HepG2 (cell line): ENCODE measurements around the gene HNRNPF. TPM values are rescaled to one million over a fixed set of nuclear protein-coding genes. Genes with fewer than 3 reads are reported as not detected.

Source experiments
- ATAC-seq: fragments of 200-7000 bp; cut with Tn5 transposase; 3 replicates; pipeline ENCODE4 v1.9.1; 2020; ENCODE audit warnings: mild to moderate bottlenecking, moderate library complexity
- BruUV-seq: library from RNA; stranded (reverse); fragments of 400-500 nt; replicated peaks from 2 replicates; lab custom pipeline; 2021; lab: Mats Ljungman, UMichigan
- CTCF ChIA-PET: fragments of 300-600 bp; formaldehyde crosslinking; extraction: SDS; loops from one replicate; lab custom pipeline; 2021; ENCODE audit warnings: low total read pairs, inconsistent platforms, low intra/inter-chr PET ratio; lab: Yijun Ruan, JAX
- POLR2A ChIA-PET: fragments of 350-600 bp; sonication (Branson Sonifier 250); formaldehyde crosslinking; loops from one replicate; lab custom pipeline; 2020; ENCODE audit warnings: antibody characterized with exemption, inconsistent platforms; lab: Yijun Ruan, JAX
- DNase-seq: peaks from one replicate; pipeline ENCODE4 v3.0.0-alpha.2; 2015; ENCODE audit warnings: low spot score
- FAIRE-seq: peaks from 3 replicates; lab custom pipeline; 2011; peaks lifted over from hg19 to GRCh38; lab: Jason Lieb, UNC
- H2AFZ ChIP-seq: one replicate; pipeline ENCODE4 v1.6.1; 2011; ENCODE audit warnings: low read length, inconsistent platforms
- H3K27ac ChIP-seq: fragments of 300-600 bp; 3 replicates; pipeline ENCODE4 v1.8.0; 2011; ENCODE audit warnings: mixed run types, mild to moderate bottlenecking, mixed read lengths, low read length, inconsistent platforms; ENCODE audit not compliant: insufficient read depth; ENCODE audit errors: extremely low read length
- H3K27me3 ChIP-seq, 2 experiments: fragments of 200-600 bp in 1 of 2; 2 replicates in 1 of 2; 3 replicates in 1 of 2; pipeline versions ENCODE4 v1.6.0 to v1.8.0; 2011; ENCODE audit warnings: low read length in 2 of 2, mild to moderate bottlenecking in 2 of 2, moderate library complexity in 2 of 2, inconsistent platforms in 1 of 2; ENCODE audit not compliant: insufficient read depth in 2 of 2, control insufficient read depth in 1 of 2
- H3K36me3 ChIP-seq, 2 experiments: fragments of 200-600 bp in 1 of 2; replicated peaks in 1 of 2; 2 replicates in 1 of 2; 3 replicates in 1 of 2; pipeline versions ENCODE4 v1.5.1 to v1.8.0; 2011; ENCODE audit warnings: low read length in 2 of 2, inconsistent platforms in 1 of 2; ENCODE audit not compliant: insufficient read depth in 2 of 2, control insufficient read depth in 1 of 2
- H3K4me1 ChIP-seq: 2 replicates; pipeline ENCODE4 v1.5.1; 2012; ENCODE audit warnings: low read length, inconsistent platforms; ENCODE audit not compliant: insufficient read depth
- H3K4me2 ChIP-seq: 2 replicates; pipeline ENCODE4 v1.6.0; 2011; ENCODE audit warnings: low read depth, low read length, inconsistent platforms
- H3K4me3 ChIP-seq, 3 experiments: fragments of 200-600 bp in 1 of 3; sonication (generic), shearing (Covaris generic) in 1 of 3; replicated peaks in 1 of 3; 2 replicates each; pipeline ENCODE4 v1.5.1; 2011 to 2016; ENCODE audit warnings: low read length in 3 of 3, inconsistent platforms in 2 of 3, low read depth in 2 of 3, mild to moderate bottlenecking in 2 of 3, control low read depth in 1 of 3, mixed read lengths in 1 of 3; ENCODE audit not compliant: insufficient read depth in 1 of 3
- H3K79me2 ChIP-seq: one replicate; pipeline ENCODE4 v1.6.1; 2011; ENCODE audit warnings: low read length, inconsistent platforms; ENCODE audit not compliant: insufficient read depth
- H3K9ac ChIP-seq: 2 replicates; pipeline ENCODE4 v1.6.0; 2011; ENCODE audit warnings: mild to moderate bottlenecking, low read depth, low read length, inconsistent platforms; ENCODE audit not compliant: insufficient read depth
- H3K9me3 ChIP-seq: 2 replicates; pipeline ENCODE4 v1.5.1; 2012; ENCODE audit warnings: mild to moderate bottlenecking, low read length
- H4K20me1 ChIP-seq: 2 replicates; pipeline ENCODE4 v1.6.0; 2011; ENCODE audit warnings: inconsistent platforms, mild to moderate bottlenecking, low read length, moderate library complexity; ENCODE audit not compliant: insufficient read depth
- CBX1 ChIP-seq: IDR thresholded peaks from one replicate; pipeline ENCODE4 v1.6.1; 2016; ENCODE audit warnings: antibody characterized with exemption, low read depth
- CEBPB ChIP-seq: IDR thresholded peaks from 2 replicates; pipeline ENCODE4 v1.6.1; 2011; ENCODE audit warnings: low read depth, low read length, improper control_type of control experiment, borderline replicate concordance
- DR1 ChIP-seq: sonication (generic); formaldehyde crosslinking; IDR thresholded peaks from 2 replicates; pipeline ENCODE4 v1.8.0; 2021; ENCODE audit warnings: mild to moderate bottlenecking, missing genetic modification reagents, inconsistent platforms
- ELF1 ChIP-seq: sonication (generic); formaldehyde crosslinking; IDR thresholded peaks from 2 replicates; pipeline ENCODE4 v1.4.0; 2020; ENCODE audit warnings: missing genetic modification reagents
- FOXK2 ChIP-seq: fragments of 450-650 bp; IDR thresholded peaks from 2 replicates; pipeline ENCODE4 v1.6.1; 2016
- HIVEP1 ChIP-seq: sonication (generic); formaldehyde crosslinking; IDR thresholded peaks from 2 replicates; pipeline ENCODE4 v1.4.0; 2020; ENCODE audit warnings: mild to moderate bottlenecking, missing genetic modification reagents
- HMG20A ChIP-seq: IDR thresholded peaks from 2 replicates; pipeline ENCODE4 v1.6.1; 2016; ENCODE audit warnings: borderline replicate concordance
- JDP2 ChIP-seq: sonication (generic); formaldehyde crosslinking; IDR thresholded peaks from 2 replicates; pipeline ENCODE4 v1.8.1; 2022; ENCODE audit warnings: missing genetic modification reagents, borderline replicate concordance
- MED1 ChIP-seq: sonication (generic); formaldehyde crosslinking; IDR thresholded peaks from 2 replicates; pipeline ENCODE4 v1.4.0; 2020; ENCODE audit warnings: missing genetic modification reagents
- NFATC3 ChIP-seq: sonication (generic); formaldehyde crosslinking; IDR thresholded peaks from 2 replicates; pipeline ENCODE4 v1.5.1; 2020; ENCODE audit warnings: mild to moderate bottlenecking, missing genetic modification reagents
- PAX8 ChIP-seq: sonication (generic); formaldehyde crosslinking; IDR thresholded peaks from 2 replicates; pipeline ENCODE4 v1.8.0; 2022; ENCODE audit warnings: mild to moderate bottlenecking, missing genetic modification reagents, borderline replicate concordance
- SAFB2 ChIP-seq: sonication (generic); formaldehyde crosslinking; IDR thresholded peaks from 2 replicates; pipeline ENCODE4 v1.5.1; 2020; ENCODE audit warnings: missing genetic modification reagents, low read depth, mild to moderate bottlenecking, borderline replicate concordance
- SALL1 ChIP-seq: sonication (generic); formaldehyde crosslinking; IDR thresholded peaks from 2 replicates; pipeline ENCODE4 v1.8.0; 2022; ENCODE audit warnings: mild to moderate bottlenecking, missing genetic modification reagents
- SATB2 ChIP-seq: sonication (generic); formaldehyde crosslinking; IDR thresholded peaks from 2 replicates; pipeline ENCODE4 v1.5.0; 2020; ENCODE audit warnings: missing genetic modification reagents
- SMAD3 ChIP-seq: sonication (generic); formaldehyde crosslinking; IDR thresholded peaks from 2 replicates; pipeline ENCODE4 v1.4.0; 2020; ENCODE audit warnings: missing genetic modification reagents
- TAF1 ChIP-seq: sonication (generic); formaldehyde crosslinking; IDR thresholded peaks from 2 replicates; pipeline ENCODE4 v1.4.0; 2020; ENCODE audit warnings: missing genetic modification reagents
- ZMYM2 ChIP-seq: sonication (generic); formaldehyde crosslinking; IDR thresholded peaks from 2 replicates; pipeline ENCODE4 v1.8.0; 2022; ENCODE audit warnings: mild to moderate bottlenecking, missing genetic modification reagents
- ZNF335 ChIP-seq: sonication (generic); formaldehyde crosslinking; IDR thresholded peaks from 2 replicates; pipeline ENCODE4 v1.4.0; 2020; ENCODE audit warnings: missing genetic modification reagents
- ZNF33A ChIP-seq: sonication (generic); formaldehyde crosslinking; IDR thresholded peaks from 2 replicates; pipeline ENCODE4 v1.5.1; 2020; ENCODE audit warnings: missing genetic modification reagents, mild to moderate bottlenecking, moderate library complexity, borderline replicate concordance
- ZNF501 ChIP-seq: sonication (generic); formaldehyde crosslinking; IDR thresholded peaks from 2 replicates; pipeline ENCODE4 v1.5.1; 2020; ENCODE audit warnings: mild to moderate bottlenecking, moderate library complexity, missing genetic modification reagents
- ZNF552 ChIP-seq: sonication (generic); formaldehyde crosslinking; IDR thresholded peaks from 2 replicates; pipeline ENCODE4 v1.9.0; 2022; ENCODE audit warnings: missing genetic modification reagents, mild to moderate bottlenecking, borderline replicate concordance
- ZNF556 ChIP-seq: sonication (generic); formaldehyde crosslinking; IDR thresholded peaks from 2 replicates; pipeline ENCODE4 v1.4.0; 2020; ENCODE audit warnings: mild to moderate bottlenecking, missing genetic modification reagents, borderline replicate concordance
- ZNF781 ChIP-seq: sonication (generic); formaldehyde crosslinking; IDR thresholded peaks from 2 replicates; pipeline ENCODE4 v1.5.1; 2020; ENCODE audit warnings: borderline replicate concordance, mild to moderate bottlenecking, missing genetic modification reagents; ENCODE audit errors: not compliant biosample characterization
- WGBS: methylation state at CpG from one replicate; pipeline ENCODE4 v1.1.6; 2017; ENCODE audit warnings: low lambda C conversion rate; 5-methylcytosine and 5-hydroxymethylcytosine counted together
- in situ Hi-C: cut with HindIII; loops from 2 replicates; pipeline ENCODE4 v1.10.0; 2017; ENCODE audit warnings: low pct_unique_long_range_greater_than_20kb; ENCODE audit not compliant: extremely low pct_ligation_motif_present
- intact Hi-C: fragments of 100-400 bp; cut with micrococcal nuclease; formaldehyde crosslinking; loops from one replicate; pipeline ENCODE4 v1.10.0; 2022; ENCODE audit not compliant: unreplicated experiment
- polyA plus RNA-seq, 8 experiments: library from polyadenylated mRNA; depleted of rRNA in 3 of 8; stranded (reverse) in 7 of 8; unstranded in 1 of 8; fragments of >200 nt; fragmentation: Illumina TruSeq in 4 of 8; extraction: Trizol in 4 of 8; gene quantifications; 2 replicates each; pipeline versions ENCODE4 v1.2.1 to v1.2.3, GENCODE V29; 2011 to 2016; ENCODE audit warnings: low read depth in 4 of 8, missing spikeins in 1 of 8, mixed read lengths in 1 of 8; ENCODE audit not compliant: insufficient read depth in 1 of 8
- total RNA-seq, 5 experiments: library from RNA; depleted of rRNA; stranded (reverse); fragments of >200 nt; fragmentation: Illumina TruSeq; extraction: Trizol; gene quantifications; 2 replicates each; pipeline ENCODE4 v1.2.3, GENCODE V29; 2016; ENCODE audit warnings: low read depth in 1 of 5
- TF ChIP-seq, protein P1 (sequence below): sonication (generic); formaldehyde crosslinking; IDR thresholded peaks from 2 replicates; pipeline ENCODE4 v1.4.0; 2020; ENCODE audit warnings: missing genetic modification reagents, mild to moderate bottlenecking, borderline replicate concordance

The HNRNPF gene
- total and polyA plus RNA-seq, 2 of the 13 experiments (the other 11 are each of a cell fraction or from before 2014, with no cell fraction given): 166 to 308 TPM

DNA sequence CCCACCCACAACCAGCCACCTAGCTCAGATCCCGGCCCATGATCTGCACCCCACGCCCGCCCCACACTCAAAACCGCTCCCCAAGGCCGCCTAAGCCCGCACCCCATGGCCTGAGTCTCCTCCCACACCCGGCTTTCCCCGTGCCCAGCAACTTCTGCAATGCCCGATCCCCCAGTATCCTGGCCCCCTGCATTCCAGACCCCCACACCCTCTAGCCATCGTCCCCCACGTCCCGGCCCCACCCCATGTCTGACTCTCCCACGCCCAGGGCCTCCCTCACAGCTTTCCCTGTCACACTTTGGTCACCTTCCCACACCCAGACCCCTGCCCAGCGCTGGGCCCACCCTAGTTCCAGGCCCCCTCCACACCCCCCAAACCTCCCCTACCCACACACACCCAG, 57.7 kb downstream of the HNRNPF start (continued):
- TF ChIP-seq ELF1 (CRISPR knock-in tag): no peak
- no peak for TF ChIP-seq ZNF33A (CRISPR knock-in tag)
- no peak for TF ChIP-seq SALL1 (CRISPR knock-in tag)
- TF ChIP-seq ZMYM2: no peak
- no peak for TF ChIP-seq NFATC3 (CRISPR knock-in tag)
- no peak for TF ChIP-seq CEBPB
- no peak for TF ChIP-seq SATB2
- TF ChIP-seq ZNF335 (CRISPR knock-in tag): no peak

DNA sequence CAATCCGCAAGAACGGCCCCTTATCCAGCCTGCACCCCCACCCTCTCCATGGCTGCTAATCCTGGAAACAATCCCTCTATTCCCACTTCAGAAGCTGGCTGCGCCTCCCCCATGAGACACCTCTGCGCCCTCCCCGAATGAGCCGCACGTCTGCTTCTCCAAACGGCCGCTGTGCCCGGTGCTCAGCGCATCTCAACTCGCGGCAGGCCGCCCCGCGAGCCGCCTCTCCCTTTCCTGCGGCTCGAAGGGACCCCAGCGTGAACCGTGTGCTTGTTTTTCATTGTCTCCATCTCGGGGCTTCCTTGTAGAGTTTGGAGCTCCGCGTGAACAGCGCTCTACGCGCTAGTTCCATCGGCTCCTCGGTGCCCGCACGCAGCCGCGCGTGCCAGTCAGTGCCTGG, 58.3 kb downstream of the HNRNPF start:
- Histone ChIP-seq H2AFZ (no peak overlapping the region), H3K79me2 (no peaks in the 10 kb centered on the region), H3K4me3 (no peak overlapping the region), H3K4me2 (no peak overlapping the region), H3K36me3 (no peaks in the 10 kb centered on the region), H3K9ac (no peak overlapping the region), H3K27me3 (peaks cover 3 to 13% of the 10 kb centered on the region in 2 experiments), H4K20me1 (no peaks in the 10 kb centered on the region), H3K27ac (no peak overlapping the region), H3K4me1 (peaks cover 2% of the 10 kb centered on the region; the same call in 1 of the 2 replicates), H3K9me3 (no peaks in the 10 kb centered on the region)
- POLR2A ChIA-PET: no interaction called here
- BruUV-seq: no TSS peak
- in situ Hi-C loops: loop anchor here (5.0 kb wide), 1 partner anchor 58 kb away; no protein-coding TSS in a partner anchor
- ATAC-seq (no peak), FAIRE-seq (no peak), DNase-seq (no peak)
- intact Hi-C loops: no loop called here
- WGBS: 53% methylated on average over 34 of the region's 34 CpGs
- CTCF ChIA-PET: no interaction called here
- TF ChIP-seq JDP2 (no peak), PAX8 (CRISPR knock-in tag) (no peak), CBX1 (no peak), ZNF552 (CRISPR knock-in tag) (no peak), HMG20A (CRISPR knock-in tag) (no peak), TAF1 (CRISPR knock-in tag) (no peak), MED1 (CRISPR knock-in tag) (no peak), ZNF556 (CRISPR knock-in tag) (no peak), SMAD3 (no peak), ZNF501 (no peak), ZNF781 (CRISPR knock-in tag) (no peak), FOXK2 (no peak), SAFB2 (CRISPR knock-in tag) (no peak), HIVEP1 (CRISPR knock-in tag) (no peak), DR1 (no peak)
- TF ChIP-seq, protein P1, sequence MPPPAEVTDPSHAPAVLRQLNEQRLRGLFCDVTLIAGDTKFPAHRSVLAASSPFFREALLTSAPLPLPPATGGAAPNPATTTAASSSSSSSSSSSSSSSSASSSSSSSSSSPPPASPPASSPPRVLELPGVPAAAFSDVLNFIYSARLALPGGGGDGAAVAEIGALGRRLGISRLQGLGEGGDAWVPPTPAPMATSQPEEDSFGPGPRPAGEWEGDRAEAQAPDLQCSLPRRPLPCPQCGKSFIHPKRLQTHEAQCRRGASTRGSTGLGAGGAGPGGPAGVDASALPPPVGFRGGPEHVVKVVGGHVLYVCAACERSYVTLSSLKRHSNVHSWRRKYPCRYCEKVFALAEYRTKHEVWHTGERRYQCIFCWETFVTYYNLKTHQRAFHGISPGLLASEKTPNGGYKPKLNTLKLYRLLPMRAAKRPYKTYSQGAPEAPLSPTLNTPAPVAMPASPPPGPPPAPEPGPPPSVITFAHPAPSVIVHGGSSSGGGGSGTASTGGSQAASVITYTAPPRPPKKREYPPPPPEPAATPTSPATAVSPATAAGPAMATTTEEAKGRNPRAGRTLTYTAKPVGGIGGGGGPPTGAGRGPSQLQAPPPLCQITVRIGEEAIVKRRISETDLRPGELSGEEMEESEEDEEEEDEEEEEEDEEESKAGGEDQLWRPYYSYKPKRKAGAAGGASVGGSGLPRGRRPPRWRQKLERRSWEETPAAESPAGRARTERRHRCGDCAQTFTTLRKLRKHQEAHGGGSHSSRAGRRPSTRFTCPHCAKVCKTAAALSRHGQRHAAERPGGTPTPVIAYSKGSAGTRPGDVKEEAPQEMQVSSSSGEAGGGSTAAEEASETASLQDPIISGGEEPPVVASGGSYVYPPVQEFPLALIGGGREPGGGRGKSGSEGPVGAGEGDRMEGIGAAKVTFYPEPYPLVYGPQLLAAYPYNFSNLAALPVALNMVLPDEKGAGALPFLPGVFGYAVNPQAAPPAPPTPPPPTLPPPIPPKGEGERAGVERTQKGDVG (CRISPR knock-in tag): no peak
